Measurements from ENCODE around the gene PRPSAP2. TPM values are rescaled to one million over a fixed set of nuclear protein-coding genes. Genes with fewer than 3 reads are reported as not detected.
A peak's percentile ranks its signal among the peaks of the same experiment; 100 is the strongest.

Gene PRPSAP2
- polyA plus RNA-seq, 3 donors: 17.1 to 20.9 (median 20.5) TPM

DNA sequence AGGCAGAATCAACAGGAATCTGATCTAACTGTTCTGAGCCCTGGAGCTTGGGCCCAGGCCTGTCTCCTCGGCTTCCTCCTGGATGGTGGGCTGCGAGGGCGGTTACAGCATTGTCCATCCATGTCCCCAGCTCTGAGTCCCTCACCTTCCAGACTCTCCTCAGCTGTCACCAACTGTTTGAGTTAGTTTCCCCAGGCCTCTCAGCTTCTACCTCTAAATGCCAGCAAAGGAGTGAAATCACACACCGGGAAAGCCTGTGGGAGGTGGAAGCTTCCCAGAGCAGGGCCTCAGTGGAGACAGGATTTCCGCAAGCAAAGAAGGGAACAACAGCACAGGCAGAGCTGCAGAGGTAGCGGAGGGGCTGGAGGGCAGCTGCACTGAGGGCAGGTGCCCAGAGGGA is 9.4 kb upstream of the PRPSAP2 start:
- no peak for DNase-seq
- Histone ChIP-seq H3K27me3 (ENCODE audit: control insufficient read depth in 2 of 2, insufficient read depth in 2 of 2, low read length in 2 of 2) (no peaks in the 10 kb centered on the region), H3K9ac (ENCODE audit: insufficient read depth, low read length, poor library complexity, severe bottlenecking) (no peak overlapping the region), H3K36me3 (replicated peaks in 1 of 2; ENCODE audit: control insufficient read depth in 1 of 2, insufficient read depth in 2 of 2, low read length in 2 of 2) (no peaks in the 10 kb centered on the region), H3K27ac (ENCODE audit: low read depth in 1 of 2, low read length in 2 of 2) (no peak overlapping the region), H3K4me3 (replicated peaks in 1 of 3; ENCODE audit: low read depth in 2 of 3, low read length in 3 of 3) (no peak overlapping the region), H2AFZ (ENCODE audit: insufficient read depth, low read depth, low read length, poor library complexity, severe bottlenecking) (no peak overlapping the region), H3K4me1 (ENCODE audit: control insufficient read depth in 1 of 2, insufficient read depth in 2 of 2, low read length in 2 of 2) (peaks cover 5 to 6% of the 10 kb centered on the region in 2 donors), H3K4me2 (replicated peaks; ENCODE audit: extremely low read depth, low read length, poor library complexity, severe bottlenecking) (no peak overlapping the region), H4K20me1 (ENCODE audit: insufficient read depth, low read length) (no peaks in the 10 kb centered on the region), H3K9me3 (replicated peaks in 1 of 2; ENCODE audit: control insufficient read depth in 1 of 2, insufficient read depth in 1 of 2, low read length in 2 of 2) (no peaks in the 10 kb centered on the region), H3K79me2 (ENCODE audit: insufficient read depth, low read length) (no peaks in the 10 kb centered on the region)
- Mint-ChIP-seq H3K27me3 (ENCODE audit: low read depth in 3 of 3) (peaks cover 2 to 6% (median 3%) of the 10 kb centered on the region in 3 donors), H3K4me3 (no peak overlapping the region), H3K27ac (no peak overlapping the region), H3K4me1 (peaks cover 9% of the 10 kb centered on the region), H3K36me3 (no peaks in the 10 kb centered on the region), H3K9me3 (no peaks in the 10 kb centered on the region)
- TF ChIP-seq, protein P1, sequence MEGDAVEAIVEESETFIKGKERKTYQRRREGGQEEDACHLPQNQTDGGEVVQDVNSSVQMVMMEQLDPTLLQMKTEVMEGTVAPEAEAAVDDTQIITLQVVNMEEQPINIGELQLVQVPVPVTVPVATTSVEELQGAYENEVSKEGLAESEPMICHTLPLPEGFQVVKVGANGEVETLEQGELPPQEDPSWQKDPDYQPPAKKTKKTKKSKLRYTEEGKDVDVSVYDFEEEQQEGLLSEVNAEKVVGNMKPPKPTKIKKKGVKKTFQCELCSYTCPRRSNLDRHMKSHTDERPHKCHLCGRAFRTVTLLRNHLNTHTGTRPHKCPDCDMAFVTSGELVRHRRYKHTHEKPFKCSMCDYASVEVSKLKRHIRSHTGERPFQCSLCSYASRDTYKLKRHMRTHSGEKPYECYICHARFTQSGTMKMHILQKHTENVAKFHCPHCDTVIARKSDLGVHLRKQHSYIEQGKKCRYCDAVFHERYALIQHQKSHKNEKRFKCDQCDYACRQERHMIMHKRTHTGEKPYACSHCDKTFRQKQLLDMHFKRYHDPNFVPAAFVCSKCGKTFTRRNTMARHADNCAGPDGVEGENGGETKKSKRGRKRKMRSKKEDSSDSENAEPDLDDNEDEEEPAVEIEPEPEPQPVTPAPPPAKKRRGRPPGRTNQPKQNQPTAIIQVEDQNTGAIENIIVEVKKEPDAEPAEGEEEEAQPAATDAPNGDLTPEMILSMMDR (IDR thresholded peaks at IDR 0.05): no peak
- 98% methylated on average over 4 of the region's 6 CpGs for WGBS (ENCODE audit: insufficient coverage)
- intact Hi-C loops (cut with micrococcal nuclease): no loop called here

DNA sequence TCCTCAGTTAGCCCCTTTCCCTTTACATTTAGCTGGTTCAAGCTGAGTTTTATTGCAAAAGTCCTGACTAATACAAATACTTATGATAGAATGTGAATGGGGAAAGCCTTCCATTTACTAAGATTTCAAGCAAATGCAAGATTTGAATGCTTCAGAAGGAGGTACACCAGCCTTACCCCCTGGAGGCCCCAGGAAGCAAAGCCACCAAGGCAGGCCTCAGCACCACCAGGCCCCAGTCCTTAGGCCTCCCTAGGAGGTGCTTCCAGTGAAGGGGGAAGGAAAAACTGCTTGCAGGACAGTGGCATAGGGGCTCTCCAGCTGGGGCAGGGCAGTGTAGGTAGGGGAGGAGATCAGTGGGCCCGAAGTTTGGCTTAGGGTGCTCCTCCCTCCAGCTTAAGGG is 7.3 kb upstream of the PRPSAP2 start:
- TF ChIP-seq, protein P1 (IDR thresholded peaks at IDR 0.05): no peak
- Mint-ChIP-seq H3K36me3 (no peaks in the 10 kb centered on the region), H3K27me3 (ENCODE audit: low read depth in 3 of 3) (peaks cover 3 to 6% (median 4%) of the 10 kb centered on the region in 3 donors), H3K27ac (no peak overlapping the region), H3K9me3 (no peaks in the 10 kb centered on the region), H3K4me3 (no peak overlapping the region), H3K4me1 (peaks cover 13% of the 10 kb centered on the region)
- intact Hi-C loops (cut with micrococcal nuclease): no loop called here
- no peaks in the 10 kb centered on the region for H3K36me3 ChIP-seq (replicated peaks in 1 of 2; ENCODE audit: control insufficient read depth in 1 of 2, insufficient read depth in 2 of 2, low read length in 2 of 2)
- H4K20me1 ChIP-seq (ENCODE audit: insufficient read depth, low read length): no peaks in the 10 kb centered on the region
- 89% methylated on average over 1 of the region's 1 CpG for WGBS (ENCODE audit: insufficient coverage)
- H3K9me3 ChIP-seq (replicated peaks in 1 of 2; ENCODE audit: control insufficient read depth in 1 of 2, insufficient read depth in 1 of 2, low read length in 2 of 2): no peaks in the 10 kb centered on the region
- no peak overlapping the region for H3K9ac ChIP-seq (ENCODE audit: insufficient read depth, low read length, poor library complexity, severe bottlenecking)
- no peak for DNase-seq
- H3K27ac ChIP-seq (ENCODE audit: low read depth in 1 of 2, low read length in 2 of 2): no peak overlapping the region
- no peak overlapping the region for H3K4me3 ChIP-seq (replicated peaks in 1 of 3; ENCODE audit: low read depth in 2 of 3, low read length in 3 of 3)
- no peaks in the 10 kb centered on the region for H3K79me2 ChIP-seq (ENCODE audit: insufficient read depth, low read length)
- no peak overlapping the region for H3K4me2 ChIP-seq (replicated peaks; ENCODE audit: extremely low read depth, low read length, poor library complexity, severe bottlenecking)
- H3K27me3 ChIP-seq (ENCODE audit: control insufficient read depth in 2 of 2, insufficient read depth in 2 of 2, low read length in 2 of 2): no peaks in the 10 kb centered on the region
- H2AFZ ChIP-seq (ENCODE audit: insufficient read depth, low read depth, low read length, poor library complexity, severe bottlenecking): peak overlapping the region; percentile 20
- peaks cover 10% of the 10 kb centered on the region in 2 donors for H3K4me1 ChIP-seq (ENCODE audit: control insufficient read depth in 1 of 2, insufficient read depth in 2 of 2, low read length in 2 of 2)
